ENCODE measurements around the gene UVRAG. TPM values are rescaled to one million over a fixed set of nuclear protein-coding genes. Genes with fewer than 3 reads are reported as not detected.

The UVRAG gene
- total RNA-seq, 1 donor from 2014 or later = 20.7 TPM

GRCh38 chr11:75996523-75997442 lies 181.8 kb downstream of the UVRAG start:
- TF ChIP-seq, protein P1, sequence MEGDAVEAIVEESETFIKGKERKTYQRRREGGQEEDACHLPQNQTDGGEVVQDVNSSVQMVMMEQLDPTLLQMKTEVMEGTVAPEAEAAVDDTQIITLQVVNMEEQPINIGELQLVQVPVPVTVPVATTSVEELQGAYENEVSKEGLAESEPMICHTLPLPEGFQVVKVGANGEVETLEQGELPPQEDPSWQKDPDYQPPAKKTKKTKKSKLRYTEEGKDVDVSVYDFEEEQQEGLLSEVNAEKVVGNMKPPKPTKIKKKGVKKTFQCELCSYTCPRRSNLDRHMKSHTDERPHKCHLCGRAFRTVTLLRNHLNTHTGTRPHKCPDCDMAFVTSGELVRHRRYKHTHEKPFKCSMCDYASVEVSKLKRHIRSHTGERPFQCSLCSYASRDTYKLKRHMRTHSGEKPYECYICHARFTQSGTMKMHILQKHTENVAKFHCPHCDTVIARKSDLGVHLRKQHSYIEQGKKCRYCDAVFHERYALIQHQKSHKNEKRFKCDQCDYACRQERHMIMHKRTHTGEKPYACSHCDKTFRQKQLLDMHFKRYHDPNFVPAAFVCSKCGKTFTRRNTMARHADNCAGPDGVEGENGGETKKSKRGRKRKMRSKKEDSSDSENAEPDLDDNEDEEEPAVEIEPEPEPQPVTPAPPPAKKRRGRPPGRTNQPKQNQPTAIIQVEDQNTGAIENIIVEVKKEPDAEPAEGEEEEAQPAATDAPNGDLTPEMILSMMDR (conservative IDR thresholded peaks at IDR 0.05) = no peak
- Mint-ChIP-seq H3K9me3 (peaks cover 11% of the 10 kb centered on the region), H3K4me1 (ENCODE audit: unreplicated experiment) (no peaks in the 10 kb centered on the region), H3K27me3 (no peaks in the 10 kb centered on the region), H3K36me3 (peaks cover 14% of the 10 kb centered on the region), H3K27ac (no peak overlapping the region), H3K4me3 (no peak overlapping the region)
- no peak for DNase-seq (ENCODE audit: extremely low spot score, unreplicated experiment)

GRCh38 chr11:76004400-76004799 lies 189.4 kb downstream of the UVRAG start:
- H3K27me3 Mint-ChIP-seq = no peaks in the 10 kb centered on the region
- peaks cover 11% of the 10 kb centered on the region for H3K9me3 Mint-ChIP-seq
- H3K36me3 Mint-ChIP-seq = peaks cover 42% of the 10 kb centered on the region
- TF ChIP-seq, protein P1 (conservative IDR thresholded peaks at IDR 0.05) = no peak
- DNase-seq (ENCODE audit: extremely low spot score, unreplicated experiment) = no peak
- no peaks in the 10 kb centered on the region for H3K4me1 Mint-ChIP-seq (ENCODE audit: unreplicated experiment)
- H3K27ac Mint-ChIP-seq = no peak overlapping the region
- H3K4me3 Mint-ChIP-seq = no peak overlapping the region

DNA sequence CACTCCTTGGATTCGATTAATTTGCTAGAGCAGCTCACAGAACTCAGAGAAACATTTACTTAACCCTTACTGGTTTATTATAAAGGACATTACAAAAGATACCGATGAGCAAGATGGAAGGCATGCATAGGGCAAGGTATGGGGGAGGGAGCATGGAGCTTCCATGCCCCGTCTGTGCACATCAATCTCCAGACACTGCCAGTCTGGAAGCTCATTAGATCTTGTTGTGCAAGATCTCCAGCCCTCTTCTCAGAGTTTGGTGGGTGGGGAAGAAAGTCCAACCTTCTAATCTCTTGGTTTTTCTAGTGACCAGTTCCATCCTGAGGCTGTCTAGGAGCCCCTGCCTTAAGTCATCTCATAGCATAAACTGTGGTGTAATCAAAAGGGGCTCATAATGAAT lies 190.7 kb downstream of the UVRAG start:
- Mint-ChIP-seq H3K27me3 (no peaks in the 10 kb centered on the region), H3K36me3 (peaks cover 48% of the 10 kb centered on the region), H3K27ac (no peak overlapping the region), H3K4me3 (no peak overlapping the region), H3K4me1 (ENCODE audit: unreplicated experiment) (no peaks in the 10 kb centered on the region), H3K9me3 (peaks cover 11% of the 10 kb centered on the region)
- DNase-seq (ENCODE audit: extremely low spot score, unreplicated experiment) = no peak
- TF ChIP-seq, protein P1 (conservative IDR thresholded peaks at IDR 0.05) = no peak

DNA sequence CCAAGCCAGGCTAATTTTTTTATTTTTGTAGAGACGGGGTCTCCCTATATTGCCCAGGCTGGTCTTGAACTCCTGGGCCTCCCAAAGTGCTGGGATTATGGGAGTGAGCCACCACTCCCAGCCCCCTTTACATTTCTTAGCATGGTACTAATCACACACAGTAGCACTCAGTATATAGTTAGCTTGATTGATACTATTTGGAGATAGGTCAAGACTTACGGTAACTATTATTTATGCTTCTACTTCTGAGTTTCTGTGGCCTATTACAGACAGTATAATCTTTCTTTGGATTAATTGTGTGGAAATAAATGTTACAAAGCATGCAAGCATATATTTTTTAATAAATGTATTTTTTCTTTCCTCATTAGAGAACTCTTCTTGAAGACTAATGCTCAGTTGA lies 192.2 kb downstream of the UVRAG start:
- no peaks in the 10 kb centered on the region for H3K27me3 Mint-ChIP-seq
- H3K9me3 Mint-ChIP-seq = peaks cover 3% of the 10 kb centered on the region
- no peak overlapping the region for H3K4me3 Mint-ChIP-seq
- H3K36me3 Mint-ChIP-seq = peaks cover 46% of the 10 kb centered on the region
- no peaks in the 10 kb centered on the region for H3K4me1 Mint-ChIP-seq (ENCODE audit: unreplicated experiment)
- TF ChIP-seq, protein P1 (conservative IDR thresholded peaks at IDR 0.05) = no peak
- no peak overlapping the region for H3K27ac Mint-ChIP-seq
- DNase-seq (ENCODE audit: extremely low spot score, unreplicated experiment) = no peak

- H3K27me3 Mint-ChIP-seq = no peaks in the 10 kb centered on the region
- no peak for DNase-seq (ENCODE audit: extremely low spot score, unreplicated experiment)
- TF ChIP-seq, protein P1 (conservative IDR thresholded peaks at IDR 0.05) = no peak
- H3K27ac Mint-ChIP-seq = no peak overlapping the region
- H3K4me3 Mint-ChIP-seq = no peak overlapping the region
- no peaks in the 10 kb centered on the region for H3K9me3 Mint-ChIP-seq
- H3K36me3 Mint-ChIP-seq = peaks cover 42% of the 10 kb centered on the region
- H3K4me1 Mint-ChIP-seq (ENCODE audit: unreplicated experiment) = peaks cover 9% of the 10 kb centered on the region
Observed at GRCh38 chr11:76008474-76008873, 193.5 kb downstream of the UVRAG start.
